Vagina (tissue), 2 donors: ENCODE measurements around the gene PLK3. TPM values are rescaled to one million over a fixed set of nuclear protein-coding genes. Genes with fewer than 3 reads are reported as not detected.

Experiments
- DNase-seq, 2 donors: peaks; one replicate each; pipeline ENCODE4 v3.0.0-alpha.2; 2017; ENCODE audit errors: extremely low spot score in 2 of 2
- H3K27ac ChIP-seq: fragments of 200-600 bp; sonication (generic); one replicate; pipeline ENCODE4 v1.5.1; 2019
- H3K27me3 ChIP-seq: fragments of 200-600 bp; sonication (generic); one replicate; pipeline ENCODE4 v1.5.1; 2019
- H3K36me3 ChIP-seq, 2 donors: fragments of 200-600 bp; sonication (generic); one replicate each; pipeline ENCODE4 v1.5.1; 2017 to 2019
- H3K4me1 ChIP-seq: fragments of 200-600 bp; sonication (generic); one replicate; pipeline ENCODE4 v1.5.1; 2019
- H3K4me3 ChIP-seq, 2 donors: fragments of 200-600 bp; sonication (generic); 1 replicate in 1 of 2; 2 replicates in 1 of 2; pipeline ENCODE4 v1.5.1; 2016 to 2019
- H3K9me3 ChIP-seq: fragments of 200-600 bp; sonication (generic); one replicate; pipeline ENCODE4 v1.5.1; 2019
- CTCF ChIP-seq, 3 experiments: fragments of 450-650 bp in 2 of 3; fragments of 200-600 bp in 1 of 3; sonication (generic) in 1 of 3; IDR thresholded peaks; one replicate each; pipeline ENCODE4 v1.5.1; 2017 to 2019; ENCODE audit warnings: antibody characterized with exemption in 3 of 3, mild to moderate bottlenecking in 2 of 3, moderate library complexity in 2 of 3
- POLR2A ChIP-seq, 2 donors: fragments of 450-650 bp; IDR thresholded peaks; one replicate each; pipeline ENCODE4 v1.6.1; 2017; ENCODE audit warnings: antibody characterized with exemption in 2 of 2, mild to moderate bottlenecking in 2 of 2, moderate library complexity in 2 of 2
- POLR2AphosphoS5 ChIP-seq, 2 donors: sonication (generic); formaldehyde crosslinking; IDR thresholded peaks; one replicate each; pipeline ENCODE4 v1.9.0; 2017; ENCODE audit warnings: antibody characterized with exemption in 2 of 2, mild to moderate bottlenecking in 2 of 2, low read depth in 1 of 2; ENCODE audit not compliant: insufficient read depth in 1 of 2
- intact Hi-C: fragments of 100-400 bp; cut with DNase I; formaldehyde crosslinking; loops from one replicate; pipeline ENCODE4 v1.15.1; 2023
- total RNA-seq: library from RNA; depleted of rRNA; stranded (reverse); fragments of >200 nt; gene quantifications from one replicate; pipeline ENCODE4 v1.2.3, GENCODE V29; 2016

PLK3 gene
- total RNA-seq, 1 donor from 2014 or later = 77.6 TPM

GRCh38 chr1:44817771-44818495, 17.8 kb downstream of the PLK3 start:
- no peak overlapping the region for H3K4me3 ChIP-seq
- H3K27me3 ChIP-seq = no peaks in the 10 kb centered on the region
- H3K9me3 ChIP-seq = no peaks in the 10 kb centered on the region
- H3K4me1 ChIP-seq = peaks cover 41% of the 10 kb centered on the region
- intact Hi-C loops = no loop called here
- no peak for DNase-seq
- peak overlapping the region; percentile 94 for H3K27ac ChIP-seq
- TF ChIP-seq POLR2A (IDR thresholded peaks at IDR 0.05) (no peak), CTCF (IDR thresholded peaks at IDR 0.05) (no peak), POLR2AphosphoS5 (IDR thresholded peaks at IDR 0.05; ENCODE audit: insufficient read depth in 1 of 2, low read depth in 1 of 2) (no peak)
- no peaks in the 10 kb centered on the region for H3K36me3 ChIP-seq

DNA sequence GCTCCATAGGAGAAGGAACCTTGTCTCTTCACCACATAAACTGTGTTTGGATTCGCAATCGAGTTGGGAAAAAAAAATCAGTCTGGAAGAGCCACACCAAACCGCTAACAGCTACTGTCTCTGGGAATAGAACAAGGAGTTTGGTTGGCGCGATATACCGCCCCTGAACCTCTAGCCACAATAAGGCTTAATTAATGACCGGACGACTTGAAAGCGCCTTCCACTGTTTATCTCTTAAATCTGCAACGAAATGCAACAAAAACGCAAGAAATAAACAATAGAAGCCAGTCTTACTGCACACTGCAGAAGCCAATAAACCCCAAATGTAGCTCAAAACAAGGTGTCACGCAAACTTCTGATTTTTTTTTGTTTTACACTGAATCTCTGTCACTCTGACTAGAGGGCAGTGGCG, 19.0 kb downstream of the PLK3 start:
- TF ChIP-seq POLR2AphosphoS5 (IDR thresholded peaks at IDR 0.05; ENCODE audit: insufficient read depth in 1 of 2, low read depth in 1 of 2) = no peak
- TF ChIP-seq POLR2A (IDR thresholded peaks at IDR 0.05) = no peak
- TF ChIP-seq CTCF (IDR thresholded peaks at IDR 0.05) = no peak
- DNase-seq = no peak
- Histone ChIP-seq H3K4me1 (peaks cover 29% of the 10 kb centered on the region), H3K36me3 (no peaks in the 10 kb centered on the region), H3K4me3 (peak overlapping the region; percentile 54 to 57), H3K9me3 (no peaks in the 10 kb centered on the region), H3K27ac (peak overlapping the region; percentile 94), H3K27me3 (no peaks in the 10 kb centered on the region)
- intact Hi-C loops = no loop called here

GRCh38 chr1:44819608-44820327, 19.6 kb downstream of the PLK3 start:
- Histone ChIP-seq H3K4me1 (peaks cover 23% of the 10 kb centered on the region), H3K27me3 (no peaks in the 10 kb centered on the region), H3K36me3 (no peaks in the 10 kb centered on the region), H3K4me3 (peak overlapping the region; percentile 54 to 57), H3K27ac (peak overlapping the region; percentile 94), H3K9me3 (no peaks in the 10 kb centered on the region)
- intact Hi-C loops = loop anchor here (10.0 kb wide), 1 partner anchor 485 kb away; no protein-coding TSS in a partner anchor
- peak in 1 of 2 donors; percentile 95 for DNase-seq
- TF ChIP-seq POLR2AphosphoS5 (IDR thresholded peaks at IDR 0.05; ENCODE audit: insufficient read depth in 1 of 2, low read depth in 1 of 2) (peak; percentile 88 to 91), POLR2A (IDR thresholded peaks at IDR 0.05) (peak in 1 of 2 donors; percentile 64), CTCF (IDR thresholded peaks at IDR 0.05) (no peak)

DNA sequence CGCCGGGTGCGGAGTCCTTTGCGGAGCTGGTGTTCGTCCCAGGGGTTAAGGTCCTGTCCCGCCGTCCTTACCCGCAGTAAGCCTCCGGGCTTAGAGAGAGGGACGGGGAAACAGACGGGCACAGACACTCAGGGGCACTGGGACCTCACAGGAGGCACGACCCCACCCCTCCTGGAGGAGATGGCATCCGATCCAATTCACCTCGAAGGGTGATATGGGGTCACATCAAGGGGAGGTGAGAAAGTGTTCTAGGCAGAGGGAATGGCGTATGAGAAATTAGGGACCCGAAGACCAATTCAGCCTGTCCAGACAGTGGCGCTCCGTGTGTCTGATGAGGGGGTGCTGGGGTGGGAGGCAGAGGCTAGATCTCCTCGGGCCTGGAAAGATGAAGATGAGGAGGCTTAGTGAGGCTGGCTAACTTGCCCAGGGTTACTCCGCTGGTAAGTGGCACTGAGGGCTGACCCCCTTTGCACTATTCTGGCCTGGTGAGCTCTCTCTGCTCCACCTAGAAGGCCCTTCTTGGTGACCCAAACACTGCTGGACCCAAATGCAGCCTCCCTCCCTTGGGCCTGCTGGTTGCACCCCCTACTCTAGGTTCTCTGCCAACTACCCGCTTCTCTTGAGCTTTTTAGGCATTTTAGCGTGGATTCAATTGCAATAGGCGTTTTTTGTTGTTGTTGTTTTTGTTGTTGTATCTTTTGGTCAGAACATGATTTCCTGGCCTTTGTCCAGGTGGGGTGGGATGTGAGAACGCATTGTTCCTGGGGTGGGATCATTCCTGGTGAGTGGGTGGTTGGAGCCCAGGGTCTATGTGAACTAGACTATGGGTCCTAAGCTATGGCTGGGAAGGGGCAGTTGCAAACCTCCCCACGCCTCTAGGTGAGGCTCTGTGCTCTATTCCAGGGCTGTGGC, 20.4 kb downstream of the PLK3 start:
- intact Hi-C loops = loop anchor here (10.0 kb wide), 1 partner anchor 484 kb away; no protein-coding TSS in a partner anchor
- Histone ChIP-seq H3K9me3 (no peaks in the 10 kb centered on the region), H3K36me3 (no peaks in the 10 kb centered on the region), H3K4me1 (peaks cover 23% of the 10 kb centered on the region), H3K27ac (peak overlapping the region; percentile 94), H3K27me3 (no peaks in the 10 kb centered on the region), H3K4me3 (peak overlapping the region; percentile 54 to 57)
- no peak for DNase-seq
- TF ChIP-seq POLR2AphosphoS5 (IDR thresholded peaks at IDR 0.05; ENCODE audit: insufficient read depth in 1 of 2, low read depth in 1 of 2) (peak in 1 of 2 donors; percentile 17), CTCF (IDR thresholded peaks at IDR 0.05) (no peak)
